Testis (tissue), 3 donors: ENCODE measurements around the gene ACOX2. TPM values are rescaled to one million over a fixed set of nuclear protein-coding genes. Genes with fewer than 3 reads are reported as not detected.

Source experiments
- DNase-seq: peaks from one replicate; pipeline ENCODE4 v3.0.0-alpha.2; 2019
- H3K27ac ChIP-seq, 2 donors: fragments of 200-600 bp; sonication (generic); one replicate each; pipeline ENCODE4 v1.5.1; 2019
- H3K27me3 ChIP-seq: fragments of 200-600 bp; sonication (generic); one replicate; pipeline ENCODE4 v1.5.1; 2019
- H3K36me3 ChIP-seq: fragments of 200-600 bp; sonication (generic); one replicate; pipeline ENCODE4 v1.5.1; 2017; ENCODE audit warnings: low read depth; ENCODE audit errors: missing control alignments
- H3K4me1 ChIP-seq: fragments of 200-600 bp; sonication (generic); one replicate; pipeline ENCODE4 v1.5.1; 2019
- H3K4me3 ChIP-seq, 2 donors: fragments of 200-600 bp; sonication (generic); one replicate each; pipeline ENCODE4 v1.5.1; 2017 to 2019
- H3K9me3 ChIP-seq: fragments of 200-600 bp; sonication (generic); one replicate; pipeline ENCODE4 v1.5.1; 2017
- POLR2A ChIP-seq: fragments of 450-650 bp; IDR thresholded peaks from one replicate; pipeline ENCODE4 v1.6.1; 2017; ENCODE audit warnings: antibody characterized with exemption, mild to moderate bottlenecking, moderate library complexity
- WGBS, 2 donors: methylation state at CpG; one replicate each; pipeline ENCODE4 v1.1.5; 2018; 5-methylcytosine and 5-hydroxymethylcytosine counted together
- intact Hi-C: fragments of 100-400 bp; cut with DNase I; formaldehyde crosslinking; loops from one replicate; pipeline ENCODE4 v1.15.1; 2023; ENCODE audit warnings: low total_unique reads
- polyA plus RNA-seq: library from polyadenylated mRNA; stranded (reverse); fragments of 350-450 nt; fragmentation: Illumina TruSeq; extraction: RNeasy Lipid Tissue Mini Kit (QIAGEN cat#74804); gene quantifications from one replicate; pipeline ENCODE4 v1.2.3, GENCODE V29; 2014; ENCODE audit warnings: low read depth, low replicate concordance; ENCODE audit not compliant: insufficient read depth
- total RNA-seq, 2 donors: library from RNA; depleted of rRNA; stranded (reverse); fragments of >200 nt; gene quantifications; one replicate each; pipeline ENCODE4 v1.2.3, GENCODE V29; 2016
- TF ChIP-seq, protein P1 (sequence below), 3 experiments: fragments of 450-650 bp in 2 of 3; fragments of 200-600 bp in 1 of 3; sonication (generic) in 1 of 3; IDR thresholded peaks; one replicate each; pipeline ENCODE4 v1.5.1; 2016 to 2019; ENCODE audit warnings: antibody characterized with exemption in 3 of 3, mild to moderate bottlenecking in 2 of 3, moderate library complexity in 1 of 3

The ACOX2 gene
- total and polyA plus RNA-seq, 3 donors from 2014 or later: 27.1 to 55.9 (median 46.1) TPM

DNA sequence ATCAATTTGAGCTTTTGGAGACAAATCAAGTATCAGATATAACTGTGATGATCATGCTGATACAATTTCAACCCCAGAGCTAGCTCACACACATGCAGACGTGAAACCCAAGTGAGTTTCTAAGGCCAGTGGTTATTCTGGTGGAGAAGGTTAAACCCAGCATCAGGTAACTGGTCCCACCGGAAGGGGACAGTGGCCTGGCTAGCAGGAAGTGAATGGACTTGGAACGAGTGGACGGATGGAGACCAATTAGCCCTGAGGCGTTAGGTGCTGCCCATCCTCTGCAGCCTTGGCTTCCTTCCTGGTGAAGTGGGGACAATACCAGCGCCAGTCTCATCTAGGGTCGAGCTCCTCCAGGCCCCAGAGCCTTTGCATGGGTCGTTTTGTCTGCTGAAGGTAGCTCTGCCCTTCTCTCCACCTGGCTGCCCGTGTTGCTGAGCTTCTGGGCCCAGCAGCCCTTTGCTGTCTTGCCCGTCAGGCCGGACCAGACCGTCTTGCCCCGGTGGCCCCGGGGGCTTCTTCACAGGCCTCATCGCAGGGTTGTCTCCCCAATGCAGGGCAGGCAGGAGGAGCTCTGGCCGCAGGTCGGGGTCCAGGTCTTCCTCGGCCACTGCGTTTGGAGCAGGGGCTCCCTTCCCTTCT lies 46.0 kb downstream of the ACOX2 start:
- no peaks in the 10 kb centered on the region for H3K27me3 ChIP-seq
- no peaks in the 10 kb centered on the region for H3K36me3 ChIP-seq
- H3K4me3 ChIP-seq: peak overlapping the region; percentile 59 to 87
- no peaks in the 10 kb centered on the region for H3K9me3 ChIP-seq
- no peak for TF ChIP-seq POLR2A
- TF ChIP-seq, protein P1, sequence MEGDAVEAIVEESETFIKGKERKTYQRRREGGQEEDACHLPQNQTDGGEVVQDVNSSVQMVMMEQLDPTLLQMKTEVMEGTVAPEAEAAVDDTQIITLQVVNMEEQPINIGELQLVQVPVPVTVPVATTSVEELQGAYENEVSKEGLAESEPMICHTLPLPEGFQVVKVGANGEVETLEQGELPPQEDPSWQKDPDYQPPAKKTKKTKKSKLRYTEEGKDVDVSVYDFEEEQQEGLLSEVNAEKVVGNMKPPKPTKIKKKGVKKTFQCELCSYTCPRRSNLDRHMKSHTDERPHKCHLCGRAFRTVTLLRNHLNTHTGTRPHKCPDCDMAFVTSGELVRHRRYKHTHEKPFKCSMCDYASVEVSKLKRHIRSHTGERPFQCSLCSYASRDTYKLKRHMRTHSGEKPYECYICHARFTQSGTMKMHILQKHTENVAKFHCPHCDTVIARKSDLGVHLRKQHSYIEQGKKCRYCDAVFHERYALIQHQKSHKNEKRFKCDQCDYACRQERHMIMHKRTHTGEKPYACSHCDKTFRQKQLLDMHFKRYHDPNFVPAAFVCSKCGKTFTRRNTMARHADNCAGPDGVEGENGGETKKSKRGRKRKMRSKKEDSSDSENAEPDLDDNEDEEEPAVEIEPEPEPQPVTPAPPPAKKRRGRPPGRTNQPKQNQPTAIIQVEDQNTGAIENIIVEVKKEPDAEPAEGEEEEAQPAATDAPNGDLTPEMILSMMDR (IDR thresholded peaks at IDR 0.05): no peak
- DNase-seq: no peak
- intact Hi-C loops: loop anchor here (5.0 kb wide), 1 partner anchor 159 kb away; the partner anchor contains the start of gene PXK
- H3K27ac ChIP-seq: peak overlapping the region; percentile 85 to 91
- peaks cover 13% of the 10 kb centered on the region for H3K4me1 ChIP-seq
- WGBS, 2 donors: 41 to 58% methylated on average over 10 to 19 of the region's 19 CpGs

DNA sequence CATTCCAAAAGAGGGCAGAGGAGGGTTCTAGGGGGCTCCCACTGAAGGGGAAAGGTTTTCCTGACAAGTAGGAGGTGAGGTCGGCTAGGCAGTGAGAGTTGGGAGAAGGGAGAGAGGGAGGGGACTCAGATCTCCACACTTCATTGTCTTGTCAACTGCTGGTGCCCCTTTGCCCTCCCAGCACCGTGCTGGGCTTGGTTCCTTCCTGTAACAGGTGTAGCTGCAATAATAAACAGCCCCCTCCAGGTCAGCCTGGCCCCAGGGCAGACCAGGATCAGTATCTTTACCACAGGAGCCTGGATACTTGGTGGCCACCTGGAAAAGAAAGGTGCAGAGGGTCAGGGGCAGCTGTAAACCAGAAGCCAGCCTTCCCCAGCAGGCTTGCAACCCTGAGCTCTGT lies 48.0 kb downstream of the ACOX2 start:
- TF ChIP-seq, protein P1 (IDR thresholded peaks at IDR 0.05): no peak
- no peak for TF ChIP-seq POLR2A
- WGBS, 2 donors: 41 to 44% methylated on average over 2 of the region's 2 CpGs
- no peaks in the 10 kb centered on the region for H3K27me3 ChIP-seq
- H3K36me3 ChIP-seq: no peaks in the 10 kb centered on the region
- no peak for DNase-seq
- no peak overlapping the region for H3K4me3 ChIP-seq
- no peaks in the 10 kb centered on the region for H3K9me3 ChIP-seq
- intact Hi-C loops: no loop called here
- no peak overlapping the region for H3K27ac ChIP-seq
- peaks cover 13% of the 10 kb centered on the region for H3K4me1 ChIP-seq

DNA sequence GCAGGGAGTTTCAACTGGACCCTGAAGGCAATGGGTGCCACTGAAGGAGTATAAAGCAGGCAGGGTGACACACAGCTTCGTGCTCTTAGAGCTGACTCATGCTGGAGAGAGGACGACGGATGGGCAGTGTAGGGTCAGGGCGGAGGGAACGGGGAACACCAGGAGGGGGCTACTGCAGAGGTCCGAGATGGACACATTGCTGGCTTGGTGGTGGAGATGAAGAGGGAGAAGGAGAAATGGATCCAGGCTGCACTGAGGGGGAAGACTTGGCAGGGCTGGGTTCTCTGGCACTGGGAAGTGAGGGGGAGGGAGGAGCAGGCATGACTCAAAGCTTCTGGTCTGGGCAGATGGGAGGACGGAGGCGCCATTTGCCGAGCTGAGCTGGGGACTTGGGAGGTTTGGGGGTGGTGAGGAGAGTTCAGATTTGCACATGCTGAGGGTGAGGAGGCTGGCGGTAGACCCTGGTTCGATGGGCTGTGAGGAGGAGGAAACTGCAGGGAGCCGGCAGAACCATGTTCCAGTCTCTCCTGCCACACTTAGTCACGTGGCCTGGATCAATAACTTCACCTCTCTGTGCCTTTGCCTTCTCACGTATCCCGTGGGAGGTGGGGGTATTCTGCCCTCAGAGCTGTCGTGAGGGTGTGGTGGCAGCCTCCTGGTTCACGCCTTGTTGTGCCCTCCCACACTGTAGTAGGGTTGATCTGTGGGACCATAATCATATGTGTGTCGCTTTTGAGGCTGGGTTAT lies 49.7 kb downstream of the ACOX2 start:
- intact Hi-C loops: no loop called here
- no peak overlapping the region for H3K27ac ChIP-seq
- peaks cover 7% of the 10 kb centered on the region for H3K4me1 ChIP-seq
- H3K9me3 ChIP-seq: no peaks in the 10 kb centered on the region
- 71 to 85% methylated on average over 18 of the region's 18 CpGs for WGBS, 2 donors
- TF ChIP-seq, protein P1 (IDR thresholded peaks at IDR 0.05): no peak
- TF ChIP-seq POLR2A: no peak
- DNase-seq: no peak
- H3K27me3 ChIP-seq: no peaks in the 10 kb centered on the region
- H3K4me3 ChIP-seq: no peak overlapping the region
- no peaks in the 10 kb centered on the region for H3K36me3 ChIP-seq

DNA sequence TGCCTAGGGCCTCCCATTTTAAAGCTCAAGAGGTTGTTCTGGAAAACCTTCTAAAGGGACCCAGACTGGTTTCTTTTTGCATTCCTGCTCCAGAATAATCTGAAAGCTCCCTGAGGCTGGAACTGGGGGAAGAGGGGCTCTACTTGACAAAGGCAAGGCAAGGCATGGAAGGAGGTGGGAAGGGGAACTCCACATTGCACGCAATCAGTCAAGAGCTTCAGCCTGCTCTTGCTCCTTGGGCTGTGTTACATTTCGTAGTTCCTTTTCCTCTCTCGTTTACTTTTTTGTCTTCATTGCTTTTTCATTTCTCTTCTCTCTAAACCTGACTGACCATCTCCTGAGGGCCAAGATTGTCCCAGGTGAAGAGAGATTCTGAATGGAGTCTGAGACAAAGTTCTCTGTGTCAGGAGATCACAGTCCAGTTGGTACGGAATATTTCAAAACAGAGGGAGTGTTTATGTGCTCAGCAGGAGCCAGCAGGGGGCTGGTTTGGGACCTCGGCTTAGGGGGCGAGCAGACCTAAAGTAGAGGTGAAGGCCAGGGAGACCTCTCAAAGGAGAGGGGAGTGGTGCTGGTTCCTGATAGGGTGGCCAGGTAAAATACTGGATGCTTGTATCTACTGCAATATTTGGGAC lies 51.1 kb downstream of the ACOX2 start:
- WGBS, 2 donors: 89 to 91% methylated on average over 6 of the region's 6 CpGs
- Histone ChIP-seq H3K4me3 (no peak overlapping the region), H3K36me3 (no peaks in the 10 kb centered on the region), H3K27me3 (no peaks in the 10 kb centered on the region), H3K27ac (no peak overlapping the region), H3K4me1 (peaks cover under 1% of the 10 kb centered on the region), H3K9me3 (no peaks in the 10 kb centered on the region)
- intact Hi-C loops: no loop called here
- no peak for DNase-seq
- TF ChIP-seq POLR2A: no peak
- TF ChIP-seq, protein P1 (IDR thresholded peaks at IDR 0.05): no peak
